KMS-11 (cell line): ENCODE data around the gene CASD1.

Experiments used
- H2AFZ ChIP-seq: fragments of 200-600 bp; sonication (generic); 2 replicates; pipeline ENCODE4 v1.6.1; 2016; ENCODE audit warnings: antibody characterized with exemption, mixed run types, low read depth
- H3K27ac ChIP-seq: fragments of 200-600 bp; sonication (generic); 2 replicates; pipeline ENCODE4 v1.6.1; 2016; ENCODE audit warnings: mild to moderate bottlenecking, mixed run types
- H3K27me3 ChIP-seq: fragments of 200-600 bp; sonication (generic); 2 replicates; pipeline ENCODE4 v1.6.1; 2017; ENCODE audit warnings: mild to moderate bottlenecking, low read depth, mixed run types, moderate library complexity; ENCODE audit not compliant: insufficient read depth
- H3K36me3 ChIP-seq: fragments of 200-600 bp; sonication (generic); 2 replicates; pipeline ENCODE4 v1.6.1; 2017; ENCODE audit warnings: mild to moderate bottlenecking, mixed run types; ENCODE audit not compliant: insufficient read depth
- H3K4me1 ChIP-seq: fragments of 200-600 bp; sonication (generic); 2 replicates; pipeline ENCODE4 v1.6.1; 2016; ENCODE audit warnings: mild to moderate bottlenecking, low read depth, mixed run types; ENCODE audit not compliant: poor library complexity, severe bottlenecking
- H3K4me2 ChIP-seq: fragments of 200-600 bp; sonication (generic); 2 replicates; pipeline ENCODE4 v1.7.0; 2016; ENCODE audit warnings: mild to moderate bottlenecking, mixed run types
- H3K4me3 ChIP-seq: fragments of 200-600 bp; sonication (generic); IDR thresholded peaks from 2 replicates; pipeline ENCODE4 v1.6.1; 2017; ENCODE audit warnings: low read depth, low read length, mixed read lengths; ENCODE audit not compliant: insufficient read depth
- H3K79me2 ChIP-seq: fragments of 200-600 bp; sonication (generic); 2 replicates; pipeline ENCODE4 v1.6.1; 2016; ENCODE audit warnings: low read depth, mixed run types; ENCODE audit not compliant: insufficient read depth
- H3K9ac ChIP-seq: fragments of 200-600 bp; sonication (generic); 2 replicates; pipeline ENCODE4 v1.6.1; 2016; ENCODE audit warnings: mild to moderate bottlenecking, mixed run types
- H4K20me1 ChIP-seq: fragments of 200-600 bp; sonication (generic); 2 replicates; pipeline ENCODE4 v1.6.1; 2016; ENCODE audit warnings: mild to moderate bottlenecking, mixed run types; ENCODE audit not compliant: insufficient read depth
- TF ChIP-seq, protein P1 (sequence below): fragments of 200-600 bp; sonication (generic); conservative IDR thresholded peaks from 2 replicates; pipeline ENCODE4 v1.6.1; 2017; ENCODE audit warnings: low read depth, mild to moderate bottlenecking, antibody characterized with exemption, low read length, moderate library complexity, mixed read lengths

Gene CASD1

DNA sequence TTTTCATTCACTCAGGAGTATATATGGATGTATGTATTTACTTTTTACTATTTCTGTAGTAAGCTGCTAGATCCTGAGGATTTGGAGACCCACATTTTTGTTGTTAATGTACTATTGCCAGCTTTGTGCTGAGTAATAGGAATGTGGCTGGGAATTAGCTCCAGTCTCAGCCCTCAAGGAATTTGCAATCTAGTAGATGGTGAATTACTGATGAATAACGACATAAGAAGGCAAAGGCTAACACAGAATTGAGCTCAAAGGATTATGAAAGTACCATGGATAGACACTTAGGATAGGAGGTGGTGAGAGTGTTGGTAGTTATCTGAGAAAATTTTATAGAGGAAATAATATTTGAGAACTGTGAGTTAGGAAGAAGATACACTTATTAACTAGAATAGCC is 19.9 kb downstream of the CASD1 start:
- no peaks in the 10 kb centered on the region for H4K20me1 ChIP-seq
- TF ChIP-seq, protein P1, sequence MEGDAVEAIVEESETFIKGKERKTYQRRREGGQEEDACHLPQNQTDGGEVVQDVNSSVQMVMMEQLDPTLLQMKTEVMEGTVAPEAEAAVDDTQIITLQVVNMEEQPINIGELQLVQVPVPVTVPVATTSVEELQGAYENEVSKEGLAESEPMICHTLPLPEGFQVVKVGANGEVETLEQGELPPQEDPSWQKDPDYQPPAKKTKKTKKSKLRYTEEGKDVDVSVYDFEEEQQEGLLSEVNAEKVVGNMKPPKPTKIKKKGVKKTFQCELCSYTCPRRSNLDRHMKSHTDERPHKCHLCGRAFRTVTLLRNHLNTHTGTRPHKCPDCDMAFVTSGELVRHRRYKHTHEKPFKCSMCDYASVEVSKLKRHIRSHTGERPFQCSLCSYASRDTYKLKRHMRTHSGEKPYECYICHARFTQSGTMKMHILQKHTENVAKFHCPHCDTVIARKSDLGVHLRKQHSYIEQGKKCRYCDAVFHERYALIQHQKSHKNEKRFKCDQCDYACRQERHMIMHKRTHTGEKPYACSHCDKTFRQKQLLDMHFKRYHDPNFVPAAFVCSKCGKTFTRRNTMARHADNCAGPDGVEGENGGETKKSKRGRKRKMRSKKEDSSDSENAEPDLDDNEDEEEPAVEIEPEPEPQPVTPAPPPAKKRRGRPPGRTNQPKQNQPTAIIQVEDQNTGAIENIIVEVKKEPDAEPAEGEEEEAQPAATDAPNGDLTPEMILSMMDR, result no peak
- no peak overlapping the region for H3K4me2 ChIP-seq
- no peak overlapping the region for H3K9ac ChIP-seq
- no peak overlapping the region for H2AFZ ChIP-seq
- no peaks in the 10 kb centered on the region for H3K36me3 ChIP-seq
- no peaks in the 10 kb centered on the region for H3K79me2 ChIP-seq
- H3K27ac ChIP-seq, result no peak overlapping the region
- H3K4me1 ChIP-seq, result no peaks in the 10 kb centered on the region
- H3K27me3 ChIP-seq, result no peaks in the 10 kb centered on the region
- H3K4me3 ChIP-seq, result no peak overlapping the region

DNA sequence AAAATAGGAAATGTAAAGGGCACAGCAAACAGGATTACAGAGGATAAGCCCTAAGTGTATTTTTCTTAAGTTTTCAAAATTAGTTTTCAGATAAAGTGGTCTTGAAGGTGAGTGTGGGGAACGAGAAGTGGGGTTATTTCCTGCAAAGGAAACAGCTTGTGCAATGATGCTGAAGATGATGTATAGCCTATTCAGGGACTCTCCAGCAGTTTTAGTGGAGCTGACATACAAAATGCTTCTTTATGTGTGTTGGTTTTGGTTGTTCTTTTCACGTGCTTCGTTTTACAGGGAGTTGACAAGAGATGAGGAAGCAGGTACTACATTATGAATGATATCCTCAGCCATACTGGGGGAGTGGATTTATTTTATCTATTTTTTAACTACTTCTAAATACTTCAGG is 20.5 kb downstream of the CASD1 start:
- Histone ChIP-seq H3K4me1 (no peaks in the 10 kb centered on the region), H3K4me3 (no peak overlapping the region), H4K20me1 (no peaks in the 10 kb centered on the region), H3K4me2 (no peak overlapping the region), H3K79me2 (no peaks in the 10 kb centered on the region), H3K36me3 (no peaks in the 10 kb centered on the region), H3K27ac (no peak overlapping the region), H3K27me3 (no peaks in the 10 kb centered on the region), H3K9ac (no peak overlapping the region), H2AFZ (no peak overlapping the region)
- TF ChIP-seq, protein P1, result no peak

DNA sequence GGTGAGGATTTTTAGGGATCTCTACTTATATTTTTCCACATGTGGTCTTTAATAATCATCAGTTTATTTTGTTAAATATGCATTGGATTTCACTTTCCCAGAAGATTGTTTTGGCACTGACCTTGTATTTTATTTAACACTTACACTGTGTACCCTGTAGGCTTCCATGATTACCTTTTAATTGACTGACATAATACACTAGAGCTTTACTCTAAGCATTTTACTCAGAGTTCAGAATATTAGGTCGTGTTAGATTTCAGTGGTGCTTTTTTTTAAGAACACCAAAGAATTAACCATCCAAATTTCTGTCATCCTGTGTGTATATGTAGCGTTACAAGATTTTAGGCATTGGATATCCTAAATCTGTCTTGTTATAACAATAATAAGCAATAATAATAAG is 23.1 kb downstream of the CASD1 start:
- no peaks in the 10 kb centered on the region for H3K79me2 ChIP-seq
- H3K27me3 ChIP-seq, result no peaks in the 10 kb centered on the region
- no peaks in the 10 kb centered on the region for H3K36me3 ChIP-seq

DNA sequence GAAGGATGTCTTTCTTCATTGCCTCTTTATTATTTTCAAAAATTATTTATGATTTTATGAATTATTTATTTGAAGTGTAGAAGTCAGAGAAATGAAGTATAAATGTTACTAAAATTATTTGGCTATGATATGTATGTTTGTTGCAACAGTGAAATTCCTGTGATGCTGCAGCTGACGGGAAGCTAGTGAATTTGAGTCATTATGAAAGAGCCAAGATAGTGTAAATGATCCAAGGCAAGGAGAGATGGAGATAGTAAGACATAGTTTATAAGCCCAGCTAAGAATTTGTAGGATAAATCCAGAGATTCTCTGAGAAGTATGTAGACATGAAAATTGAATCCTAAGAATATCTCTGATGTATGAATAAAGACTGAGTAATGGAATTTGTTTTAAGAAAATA is 30.8 kb downstream of the CASD1 start:
- H3K4me1 ChIP-seq, result no peaks in the 10 kb centered on the region
- no peak overlapping the region for H3K9ac ChIP-seq
- no peak overlapping the region for H3K27ac ChIP-seq
- H3K79me2 ChIP-seq, result no peaks in the 10 kb centered on the region
- H3K27me3 ChIP-seq, result no peaks in the 10 kb centered on the region
- no peak overlapping the region for H3K4me3 ChIP-seq
- TF ChIP-seq, protein P1, result no peak
- H3K36me3 ChIP-seq, result no peaks in the 10 kb centered on the region
- H4K20me1 ChIP-seq, result no peaks in the 10 kb centered on the region
- no peak overlapping the region for H3K4me2 ChIP-seq
- H2AFZ ChIP-seq, result no peak overlapping the region

More for the DNA sequence above, 23.1 kb downstream of the CASD1 start:
- H3K27ac ChIP-seq, result no peak overlapping the region
- no peak overlapping the region for H3K4me3 ChIP-seq
- no peak overlapping the region for H3K4me2 ChIP-seq
- H3K9ac ChIP-seq, result no peak overlapping the region
- H4K20me1 ChIP-seq, result no peaks in the 10 kb centered on the region
- TF ChIP-seq, protein P1, result no peak
- no peak overlapping the region for H2AFZ ChIP-seq
- H3K4me1 ChIP-seq, result no peaks in the 10 kb centered on the region
